Omental fat pad (tissue), 4 donors: ENCODE results near the gene WDR47. TPM values are rescaled to one million over a fixed set of nuclear protein-coding genes. Genes with fewer than 3 reads are reported as not detected.

Experiments used
- ATAC-seq: fragments of 150-250 bp; one replicate; pipeline ENCODE4 v1.9.1; 2016; ENCODE audit warnings: mild to moderate bottlenecking, moderate library complexity; ENCODE audit not compliant: low FRiP score
- DNase-seq: peaks from one replicate; pipeline ENCODE4 v3.0.0-alpha.2; 2019; ENCODE audit warnings: low spot score
- total RNA-seq, 4 donors: library from RNA; depleted of rRNA; stranded (reverse); fragments of >200 nt; gene quantifications; one replicate each; pipeline ENCODE4 v1.1.0, GENCODE V29; 2016
- TF ChIP-seq, protein P1 (sequence below), 3 donors: fragments of 450-650 bp; IDR thresholded peaks; one replicate each; pipeline ENCODE4 v1.5.1; 2016 to 2017; ENCODE audit warnings: antibody characterized with exemption in 3 of 3, mild to moderate bottlenecking in 3 of 3, moderate library complexity in 2 of 3

The WDR47 gene
- total RNA-seq, 4 donors from 2014 or later, result 12.0 to 20.8 (median 12.6) TPM

GRCh38 chr1:109050228-109050995 is 8.5 kb upstream of the WDR47 start:
- DNase-seq (no peak), ATAC-seq (no peak)
- TF ChIP-seq, protein P1, sequence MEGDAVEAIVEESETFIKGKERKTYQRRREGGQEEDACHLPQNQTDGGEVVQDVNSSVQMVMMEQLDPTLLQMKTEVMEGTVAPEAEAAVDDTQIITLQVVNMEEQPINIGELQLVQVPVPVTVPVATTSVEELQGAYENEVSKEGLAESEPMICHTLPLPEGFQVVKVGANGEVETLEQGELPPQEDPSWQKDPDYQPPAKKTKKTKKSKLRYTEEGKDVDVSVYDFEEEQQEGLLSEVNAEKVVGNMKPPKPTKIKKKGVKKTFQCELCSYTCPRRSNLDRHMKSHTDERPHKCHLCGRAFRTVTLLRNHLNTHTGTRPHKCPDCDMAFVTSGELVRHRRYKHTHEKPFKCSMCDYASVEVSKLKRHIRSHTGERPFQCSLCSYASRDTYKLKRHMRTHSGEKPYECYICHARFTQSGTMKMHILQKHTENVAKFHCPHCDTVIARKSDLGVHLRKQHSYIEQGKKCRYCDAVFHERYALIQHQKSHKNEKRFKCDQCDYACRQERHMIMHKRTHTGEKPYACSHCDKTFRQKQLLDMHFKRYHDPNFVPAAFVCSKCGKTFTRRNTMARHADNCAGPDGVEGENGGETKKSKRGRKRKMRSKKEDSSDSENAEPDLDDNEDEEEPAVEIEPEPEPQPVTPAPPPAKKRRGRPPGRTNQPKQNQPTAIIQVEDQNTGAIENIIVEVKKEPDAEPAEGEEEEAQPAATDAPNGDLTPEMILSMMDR (IDR thresholded peaks at IDR 0.05), result no peak

DNA sequence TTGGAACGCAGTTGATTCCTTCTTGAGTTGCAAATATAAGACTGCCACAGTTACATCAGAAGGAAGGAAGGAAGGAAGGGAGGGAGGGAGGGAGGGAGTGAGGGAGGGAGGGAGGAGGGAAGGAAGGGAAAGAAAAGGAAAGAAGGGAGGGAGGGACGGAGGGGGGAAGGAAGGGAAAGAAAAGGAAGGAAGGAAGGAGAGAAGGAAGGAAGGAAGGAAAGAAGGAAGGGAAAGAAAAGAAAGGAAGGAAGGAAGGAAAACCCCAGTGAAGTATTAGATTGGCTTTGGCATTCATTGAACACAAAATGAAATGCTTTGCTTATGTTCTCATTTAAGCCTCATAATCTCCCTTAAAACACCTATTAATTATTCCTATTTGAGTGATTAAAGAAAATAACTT is 6.4 kb upstream of the WDR47 start:
- DNase-seq (no peak), ATAC-seq (no peak)
- TF ChIP-seq, protein P1 (IDR thresholded peaks at IDR 0.05), result no peak

GRCh38 chr1:109047339-109047738 is 5.4 kb upstream of the WDR47 start:
- TF ChIP-seq, protein P1 (IDR thresholded peaks at IDR 0.05), result no peak
- DNase-seq (no peak), ATAC-seq (no peak)

- TF ChIP-seq, protein P1 (IDR thresholded peaks at IDR 0.05), result no peak
- DNase-seq, result no peak
- no peak for ATAC-seq
These were observed 4.8 kb upstream of the WDR47 start for GRCh38 chr1:109046671-109047070.

GRCh38 chr1:109045595-109045994 is 3.7 kb upstream of the WDR47 start:
- no peak for ATAC-seq
- TF ChIP-seq, protein P1 (IDR thresholded peaks at IDR 0.05), result no peak
- no peak for DNase-seq

DNA sequence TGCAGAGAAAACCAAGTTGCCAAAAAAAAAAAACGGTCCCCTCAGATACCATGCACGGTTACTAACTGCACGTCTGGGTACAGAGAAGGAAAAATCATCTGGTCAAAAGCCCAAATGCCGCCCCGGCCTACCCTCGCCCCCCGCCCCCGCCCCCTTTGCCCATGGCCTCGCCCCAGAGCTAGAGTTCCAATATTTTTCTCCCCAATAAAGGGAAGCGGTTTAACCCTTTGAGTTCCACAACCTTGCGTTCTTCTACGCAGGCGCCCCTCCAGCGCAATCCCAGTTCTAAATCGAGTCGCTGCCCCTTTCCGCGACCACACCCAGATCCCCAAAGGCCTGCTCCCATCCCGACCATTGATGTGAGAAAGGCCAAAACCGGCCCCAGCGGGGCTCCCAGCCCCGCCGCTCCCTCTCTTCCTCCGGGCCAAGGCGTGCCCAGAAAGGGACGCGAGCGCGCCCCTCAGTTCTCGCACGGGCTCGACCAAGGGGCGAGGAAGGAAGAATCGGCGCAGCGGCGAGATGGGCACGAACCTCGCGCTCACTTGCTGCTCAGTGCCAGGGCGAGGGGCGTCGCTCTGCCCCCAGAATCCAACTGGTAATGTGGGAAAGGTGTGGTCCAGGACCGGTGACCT is 797 bp downstream of the WDR47 start:
- DNase-seq (no peak), ATAC-seq (peak; percentile 18)
- TF ChIP-seq, protein P1 (IDR thresholded peaks at IDR 0.05), result no peak

GRCh38 chr1:109040627-109040988 is 1.3 kb downstream of the WDR47 start:
- ATAC-seq (no peak), DNase-seq (no peak)
- TF ChIP-seq, protein P1 (IDR thresholded peaks at IDR 0.05), result no peak
